B cell (primary cell): ENCODE data around the gene TANC1.

Experiments
- CTCF ChIP-seq: fragments of 200-600 bp; IDR thresholded peaks from one replicate; pipeline ENCODE4 v1.8.0; 2022; ENCODE audit warnings: antibody characterized with exemption, mild to moderate bottlenecking
- EZH2 ChIP-seq: IDR thresholded peaks from 2 replicates; pipeline ENCODE4 v1.6.1; 2012; ENCODE audit warnings: borderline replicate concordance, low read depth, mild to moderate bottlenecking, moderate library complexity, low read length; ENCODE audit not compliant: insufficient read depth, poor library complexity, severe bottlenecking

- TF ChIP-seq CTCF (no peak), EZH2 (no peak)
Observed at GRCh38 chr2:159232456-159233170, 264.2 kb downstream of the TANC1 start.
